IPS-20b (cell line): ENCODE results near the gene RXRA.

Source experiments
- H3K27ac ChIP-seq: one replicate; pipeline ENCODE4 v1.5.1; 2013; ENCODE audit warnings: low read length
- H3K27me3 ChIP-seq: 2 replicates; pipeline ENCODE4 v1.6.1; 2013; ENCODE audit warnings: mild to moderate bottlenecking, low read length, inconsistent platforms; ENCODE audit not compliant: insufficient read depth
- H3K36me3 ChIP-seq: 2 replicates; pipeline ENCODE4 v1.6.1; 2013; ENCODE audit warnings: low read depth, mild to moderate bottlenecking, inconsistent platforms, low read length, moderate library complexity; ENCODE audit not compliant: insufficient read depth
- H3K4me1 ChIP-seq: 2 replicates; pipeline ENCODE4 v1.6.1; 2013; ENCODE audit warnings: mild to moderate bottlenecking, control low read depth, inconsistent platforms, low read length, moderate library complexity; ENCODE audit not compliant: insufficient read depth
- H3K4me3 ChIP-seq: 2 replicates; pipeline ENCODE4 v1.5.1; 2013; ENCODE audit warnings: mild to moderate bottlenecking, low read length, inconsistent platforms
- H3K9ac ChIP-seq: 2 replicates; pipeline ENCODE4 v1.6.1; 2013; ENCODE audit warnings: low read depth, mild to moderate bottlenecking, inconsistent platforms, low read length, moderate library complexity
- H3K9me3 ChIP-seq: 2 replicates; pipeline ENCODE4 v1.6.1; 2013; ENCODE audit warnings: mild to moderate bottlenecking, low read depth, low read length, inconsistent platforms; ENCODE audit not compliant: insufficient read depth

Gene RXRA

GRCh38 chr9:134408939-134409737 lies 82.9 kb downstream of the RXRA start:
- Histone ChIP-seq H3K9ac (no peak overlapping the region), H3K27me3 (no peaks in the 10 kb centered on the region), H3K4me1 (peaks cover 3% of the 10 kb centered on the region; the same call in 1 of the 2 replicates), H3K4me3 (no peak overlapping the region), H3K36me3 (no peaks in the 10 kb centered on the region), H3K9me3 (no peaks in the 10 kb centered on the region), H3K27ac (no peak overlapping the region)

- H3K9ac ChIP-seq = no peak overlapping the region
- H3K36me3 ChIP-seq = no peaks in the 10 kb centered on the region
- H3K4me1 ChIP-seq = peaks cover 3% of the 10 kb centered on the region; the same call in 1 of the 2 replicates
- no peaks in the 10 kb centered on the region for H3K9me3 ChIP-seq
- no peaks in the 10 kb centered on the region for H3K27me3 ChIP-seq
- no peak overlapping the region for H3K27ac ChIP-seq
- H3K4me3 ChIP-seq = no peak overlapping the region
Measured at GRCh38 chr9:134410071-134410834, 84.0 kb downstream of the RXRA start.

GRCh38 chr9:134410835-134411217 lies 84.6 kb downstream of the RXRA start:
- Histone ChIP-seq H3K36me3 (no peaks in the 10 kb centered on the region), H3K9ac (no peak overlapping the region), H3K4me1 (peaks cover 3% of the 10 kb centered on the region; the same call in 1 of the 2 replicates), H3K4me3 (no peak overlapping the region), H3K27me3 (no peaks in the 10 kb centered on the region), H3K27ac (no peak overlapping the region), H3K9me3 (no peaks in the 10 kb centered on the region)

GRCh38 chr9:134411440-134412297 lies 85.4 kb downstream of the RXRA start:
- H3K9ac ChIP-seq = no peak overlapping the region
- H3K36me3 ChIP-seq = no peaks in the 10 kb centered on the region
- no peak overlapping the region for H3K4me3 ChIP-seq
- no peaks in the 10 kb centered on the region for H3K9me3 ChIP-seq
- no peak overlapping the region for H3K27ac ChIP-seq
- H3K27me3 ChIP-seq = no peaks in the 10 kb centered on the region
- peaks cover 3% of the 10 kb centered on the region; the same call in 1 of the 2 replicates for H3K4me1 ChIP-seq

DNA sequence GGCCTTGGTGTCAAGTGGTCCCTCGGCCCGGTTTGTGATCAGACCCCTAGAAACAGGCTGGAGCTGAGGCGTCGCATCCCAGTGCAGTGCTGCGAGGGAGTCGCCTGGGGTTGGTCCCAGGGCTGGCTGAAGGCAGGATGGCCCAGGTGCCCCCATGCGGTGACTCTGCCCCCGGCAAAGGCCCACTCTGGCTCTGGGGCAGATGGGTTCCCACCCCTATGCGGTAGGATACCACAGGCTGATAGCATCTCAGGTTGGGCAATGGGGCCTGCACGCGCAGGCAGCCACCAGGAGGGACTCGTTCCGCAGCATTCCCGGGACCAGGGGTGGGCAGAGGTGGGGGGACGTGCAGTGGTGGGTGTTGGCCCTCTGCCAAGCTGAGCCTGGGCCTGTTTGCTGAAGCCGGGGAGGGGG lies 86.0 kb downstream of the RXRA start:
- Histone ChIP-seq H3K4me1 (no peaks in the 10 kb centered on the region), H3K9me3 (no peaks in the 10 kb centered on the region), H3K36me3 (no peaks in the 10 kb centered on the region), H3K9ac (no peak overlapping the region), H3K27ac (no peak overlapping the region), H3K27me3 (no peaks in the 10 kb centered on the region), H3K4me3 (no peak overlapping the region)

GRCh38 chr9:134413112-134413715 lies 87.0 kb downstream of the RXRA start:
- H3K36me3 ChIP-seq = no peaks in the 10 kb centered on the region
- no peak overlapping the region for H3K9ac ChIP-seq
- H3K27me3 ChIP-seq = no peaks in the 10 kb centered on the region
- H3K9me3 ChIP-seq = no peaks in the 10 kb centered on the region
- H3K4me1 ChIP-seq = no peaks in the 10 kb centered on the region
- no peak overlapping the region for H3K27ac ChIP-seq
- no peak overlapping the region for H3K4me3 ChIP-seq

- no peak overlapping the region for H3K4me3 ChIP-seq
- H3K9me3 ChIP-seq = no peaks in the 10 kb centered on the region
- H3K4me1 ChIP-seq = no peaks in the 10 kb centered on the region
- H3K27me3 ChIP-seq = no peaks in the 10 kb centered on the region
- H3K27ac ChIP-seq = no peak overlapping the region
- no peak overlapping the region for H3K9ac ChIP-seq
- no peaks in the 10 kb centered on the region for H3K36me3 ChIP-seq
Measured at GRCh38 chr9:134413890-134414623, 87.8 kb downstream of the RXRA start.

- Histone ChIP-seq H3K36me3 (no peaks in the 10 kb centered on the region), H3K27me3 (no peaks in the 10 kb centered on the region), H3K9me3 (no peaks in the 10 kb centered on the region), H3K27ac (no peak overlapping the region), H3K4me3 (no peak overlapping the region), H3K4me1 (no peaks in the 10 kb centered on the region), H3K9ac (no peak overlapping the region)
Measured at GRCh38 chr9:134414900-134415425, 88.7 kb downstream of the RXRA start.

DNA sequence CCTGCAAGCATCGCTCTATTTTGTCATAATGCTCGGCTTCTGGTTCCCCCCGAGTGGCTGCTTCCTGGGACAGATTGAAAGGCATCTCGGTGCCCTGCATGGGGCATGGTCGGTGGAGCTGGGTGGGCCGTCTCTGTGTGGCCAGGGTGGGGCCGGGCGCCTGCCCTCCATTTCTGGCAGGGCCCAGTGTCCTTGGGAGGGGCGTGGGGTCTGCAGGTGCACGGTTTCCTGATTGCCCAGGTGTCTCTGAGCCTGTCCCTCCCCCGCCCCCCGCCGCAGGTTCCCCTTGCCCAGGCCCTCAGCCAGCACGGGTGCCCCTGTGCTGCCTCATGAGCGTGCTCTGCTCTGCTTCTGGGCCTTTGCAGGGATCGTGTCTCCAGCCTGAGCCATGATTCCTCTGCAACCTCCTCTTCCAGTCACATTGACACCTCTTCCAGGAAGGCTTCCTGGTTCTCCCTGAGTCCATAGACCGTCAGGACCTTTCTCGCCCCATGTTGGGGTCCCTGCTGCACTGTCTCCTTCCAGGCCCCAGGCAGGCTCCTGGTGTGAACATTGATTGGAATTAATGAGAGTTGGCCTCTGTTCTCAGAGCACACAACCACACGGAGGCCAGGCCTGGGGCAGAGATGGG lies 90.2 kb downstream of the RXRA start:
- H3K4me3 ChIP-seq = no peak overlapping the region
- H3K27me3 ChIP-seq = no peaks in the 10 kb centered on the region
- H3K9ac ChIP-seq = no peak overlapping the region
- H3K36me3 ChIP-seq = peaks cover 3% of the 10 kb centered on the region; the same call in 1 of the 2 replicates
- no peaks in the 10 kb centered on the region for H3K9me3 ChIP-seq
- H3K4me1 ChIP-seq = no peaks in the 10 kb centered on the region
- no peak overlapping the region for H3K27ac ChIP-seq

GRCh38 chr9:134418354-134418753 lies 92.1 kb downstream of the RXRA start:
- Histone ChIP-seq H3K4me1 (no peaks in the 10 kb centered on the region), H3K36me3 (peaks cover 6% of the 10 kb centered on the region; the same call in 1 of the 2 replicates), H3K9me3 (no peaks in the 10 kb centered on the region), H3K27ac (no peak overlapping the region), H3K27me3 (no peaks in the 10 kb centered on the region), H3K9ac (no peak overlapping the region), H3K4me3 (no peak overlapping the region)
